ENCODE data around the gene MYLK4.

DNA sequence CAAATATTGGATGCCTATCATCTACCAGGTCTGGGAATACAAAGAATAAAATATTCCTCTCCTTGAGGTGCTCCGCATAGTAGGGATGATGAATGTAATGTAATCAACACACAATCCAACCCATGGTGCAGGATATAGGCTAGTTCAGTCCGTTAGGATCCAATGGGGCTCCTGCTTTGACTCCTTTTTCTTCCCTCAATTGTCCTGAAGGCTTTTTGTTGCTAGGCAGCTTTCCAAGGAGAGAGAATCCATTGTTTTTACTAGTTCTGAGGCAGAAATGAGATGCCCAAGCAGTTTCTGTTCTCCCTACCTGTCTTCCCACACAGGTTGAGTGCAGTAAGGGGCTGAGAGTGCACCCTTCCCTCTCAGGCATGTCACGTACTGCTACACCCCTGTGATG, 26.5 kb upstream of the MYLK4 start:
- TF ChIP-seq POLR2AphosphoS5 (IDR thresholded peaks at IDR 0.05; ENCODE audit: low read depth, low read length) (no peak), FOXP2 (optimal IDR thresholded peaks at IDR 0.05; ENCODE audit: borderline replicate concordance, extremely low read depth, extremely low read length, insufficient read depth) (no peak)
- TF ChIP-seq, protein P1, sequence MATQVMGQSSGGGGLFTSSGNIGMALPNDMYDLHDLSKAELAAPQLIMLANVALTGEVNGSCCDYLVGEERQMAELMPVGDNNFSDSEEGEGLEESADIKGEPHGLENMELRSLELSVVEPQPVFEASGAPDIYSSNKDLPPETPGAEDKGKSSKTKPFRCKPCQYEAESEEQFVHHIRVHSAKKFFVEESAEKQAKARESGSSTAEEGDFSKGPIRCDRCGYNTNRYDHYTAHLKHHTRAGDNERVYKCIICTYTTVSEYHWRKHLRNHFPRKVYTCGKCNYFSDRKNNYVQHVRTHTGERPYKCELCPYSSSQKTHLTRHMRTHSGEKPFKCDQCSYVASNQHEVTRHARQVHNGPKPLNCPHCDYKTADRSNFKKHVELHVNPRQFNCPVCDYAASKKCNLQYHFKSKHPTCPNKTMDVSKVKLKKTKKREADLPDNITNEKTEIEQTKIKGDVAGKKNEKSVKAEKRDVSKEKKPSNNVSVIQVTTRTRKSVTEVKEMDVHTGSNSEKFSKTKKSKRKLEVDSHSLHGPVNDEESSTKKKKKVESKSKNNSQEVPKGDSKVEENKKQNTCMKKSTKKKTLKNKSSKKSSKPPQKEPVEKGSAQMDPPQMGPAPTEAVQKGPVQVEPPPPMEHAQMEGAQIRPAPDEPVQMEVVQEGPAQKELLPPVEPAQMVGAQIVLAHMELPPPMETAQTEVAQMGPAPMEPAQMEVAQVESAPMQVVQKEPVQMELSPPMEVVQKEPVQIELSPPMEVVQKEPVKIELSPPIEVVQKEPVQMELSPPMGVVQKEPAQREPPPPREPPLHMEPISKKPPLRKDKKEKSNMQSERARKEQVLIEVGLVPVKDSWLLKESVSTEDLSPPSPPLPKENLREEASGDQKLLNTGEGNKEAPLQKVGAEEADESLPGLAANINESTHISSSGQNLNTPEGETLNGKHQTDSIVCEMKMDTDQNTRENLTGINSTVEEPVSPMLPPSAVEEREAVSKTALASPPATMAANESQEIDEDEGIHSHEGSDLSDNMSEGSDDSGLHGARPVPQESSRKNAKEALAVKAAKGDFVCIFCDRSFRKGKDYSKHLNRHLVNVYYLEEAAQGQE (IDR thresholded peaks at IDR 0.05; ENCODE audit: insufficient read depth in 1 of 2, low read depth in 2 of 2, low read length in 2 of 2), result no peak

Data from PFSK-1 (cell line).